ENCODE measurements around the gene RAB1A. TPM values are rescaled to one million over a fixed set of nuclear protein-coding genes. Genes with fewer than 3 reads are reported as not detected.

The RAB1A gene
- total RNA-seq, 1 donor from 2014 or later, result 259 TPM

DNA sequence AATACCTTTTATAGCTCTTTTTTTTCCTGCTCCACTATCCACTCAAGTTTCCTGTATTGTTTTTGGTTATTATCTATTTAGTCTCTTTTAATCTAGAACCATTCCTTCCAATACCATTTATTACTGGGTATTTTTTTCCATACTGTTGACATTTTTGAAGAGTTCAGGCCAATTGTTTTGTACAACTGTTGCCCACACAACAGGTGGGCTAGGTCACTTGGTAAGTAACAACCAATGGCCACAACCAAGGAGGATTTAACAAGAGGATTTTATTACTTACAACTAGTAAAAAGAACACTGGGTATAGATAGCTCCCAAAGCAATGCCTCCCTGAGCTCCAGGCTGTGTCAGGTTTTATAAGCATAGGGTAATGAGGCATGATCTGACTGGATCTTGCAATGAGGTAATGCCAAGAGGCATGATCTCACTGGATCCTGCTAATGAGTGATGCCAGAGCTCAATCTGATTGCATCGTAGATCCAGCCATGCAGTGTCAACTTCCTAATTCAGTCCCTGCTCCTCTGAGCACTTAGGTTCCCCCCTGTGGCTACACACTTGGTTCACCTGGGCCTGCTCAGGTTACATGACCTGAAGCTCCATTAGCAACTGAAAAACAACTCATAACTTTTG, 80.8 kb downstream of the RAB1A start:
- H3K9ac ChIP-seq (ENCODE audit: low read length), result no peak overlapping the region
- DNase-seq (ENCODE audit: low read depth) (no peak), FAIRE-seq (no peak)
- no peak overlapping the region for H3K4me3 Mint-ChIP-seq (ENCODE audit: unreplicated experiment)
- peaks cover 13% of the 10 kb centered on the region for H3K4me1 Mint-ChIP-seq (ENCODE audit: low read depth, unreplicated experiment)
- peaks cover 10% of the 10 kb centered on the region for H3K9me3 Mint-ChIP-seq (ENCODE audit: unreplicated experiment)
- no peaks in the 10 kb centered on the region for H4K20me1 ChIP-seq (ENCODE audit: insufficient read depth, low read length)
- peaks cover 5% of the 10 kb centered on the region for H3K4me1 ChIP-seq (ENCODE audit: insufficient read depth, low read length)
- H3K9me3 ChIP-seq (ENCODE audit: insufficient read depth, low read depth, low read length), result no peaks in the 10 kb centered on the region
- no peak overlapping the region for H3K27ac ChIP-seq (ENCODE audit: low read depth, low read length)
- peaks cover 5% of the 10 kb centered on the region for H3K36me3 Mint-ChIP-seq (ENCODE audit: low read depth, unreplicated experiment)
- no peaks in the 10 kb centered on the region for H3K27me3 ChIP-seq (ENCODE audit: insufficient read depth, low read length)
- no peaks in the 10 kb centered on the region for H3K36me3 ChIP-seq (ENCODE audit: insufficient read depth, low read length)
- H2AFZ ChIP-seq (ENCODE audit: low read depth, low read length), result no peak overlapping the region
- H3K27me3 Mint-ChIP-seq (ENCODE audit: low read depth, unreplicated experiment), result peaks cover 3% of the 10 kb centered on the region
- H3K27ac Mint-ChIP-seq (ENCODE audit: unreplicated experiment), result peak overlapping the region; percentile 5
- H3K79me2 ChIP-seq (ENCODE audit: insufficient read depth, low read length), result no peaks in the 10 kb centered on the region
- H3K4me3 ChIP-seq (ENCODE audit: insufficient read depth, low read depth, low read length), result no peak overlapping the region
- H3K4me2 ChIP-seq (ENCODE audit: low read length), result no peak overlapping the region
- TF ChIP-seq EZH2 (IDR thresholded peaks at IDR 0.05; ENCODE audit: insufficient read depth, low read length), result no peak
- TF ChIP-seq, protein P1, sequence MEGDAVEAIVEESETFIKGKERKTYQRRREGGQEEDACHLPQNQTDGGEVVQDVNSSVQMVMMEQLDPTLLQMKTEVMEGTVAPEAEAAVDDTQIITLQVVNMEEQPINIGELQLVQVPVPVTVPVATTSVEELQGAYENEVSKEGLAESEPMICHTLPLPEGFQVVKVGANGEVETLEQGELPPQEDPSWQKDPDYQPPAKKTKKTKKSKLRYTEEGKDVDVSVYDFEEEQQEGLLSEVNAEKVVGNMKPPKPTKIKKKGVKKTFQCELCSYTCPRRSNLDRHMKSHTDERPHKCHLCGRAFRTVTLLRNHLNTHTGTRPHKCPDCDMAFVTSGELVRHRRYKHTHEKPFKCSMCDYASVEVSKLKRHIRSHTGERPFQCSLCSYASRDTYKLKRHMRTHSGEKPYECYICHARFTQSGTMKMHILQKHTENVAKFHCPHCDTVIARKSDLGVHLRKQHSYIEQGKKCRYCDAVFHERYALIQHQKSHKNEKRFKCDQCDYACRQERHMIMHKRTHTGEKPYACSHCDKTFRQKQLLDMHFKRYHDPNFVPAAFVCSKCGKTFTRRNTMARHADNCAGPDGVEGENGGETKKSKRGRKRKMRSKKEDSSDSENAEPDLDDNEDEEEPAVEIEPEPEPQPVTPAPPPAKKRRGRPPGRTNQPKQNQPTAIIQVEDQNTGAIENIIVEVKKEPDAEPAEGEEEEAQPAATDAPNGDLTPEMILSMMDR (IDR thresholded peaks at IDR 0.05; ENCODE audit: insufficient read depth, low read depth, low read length), result no peak

DNA sequence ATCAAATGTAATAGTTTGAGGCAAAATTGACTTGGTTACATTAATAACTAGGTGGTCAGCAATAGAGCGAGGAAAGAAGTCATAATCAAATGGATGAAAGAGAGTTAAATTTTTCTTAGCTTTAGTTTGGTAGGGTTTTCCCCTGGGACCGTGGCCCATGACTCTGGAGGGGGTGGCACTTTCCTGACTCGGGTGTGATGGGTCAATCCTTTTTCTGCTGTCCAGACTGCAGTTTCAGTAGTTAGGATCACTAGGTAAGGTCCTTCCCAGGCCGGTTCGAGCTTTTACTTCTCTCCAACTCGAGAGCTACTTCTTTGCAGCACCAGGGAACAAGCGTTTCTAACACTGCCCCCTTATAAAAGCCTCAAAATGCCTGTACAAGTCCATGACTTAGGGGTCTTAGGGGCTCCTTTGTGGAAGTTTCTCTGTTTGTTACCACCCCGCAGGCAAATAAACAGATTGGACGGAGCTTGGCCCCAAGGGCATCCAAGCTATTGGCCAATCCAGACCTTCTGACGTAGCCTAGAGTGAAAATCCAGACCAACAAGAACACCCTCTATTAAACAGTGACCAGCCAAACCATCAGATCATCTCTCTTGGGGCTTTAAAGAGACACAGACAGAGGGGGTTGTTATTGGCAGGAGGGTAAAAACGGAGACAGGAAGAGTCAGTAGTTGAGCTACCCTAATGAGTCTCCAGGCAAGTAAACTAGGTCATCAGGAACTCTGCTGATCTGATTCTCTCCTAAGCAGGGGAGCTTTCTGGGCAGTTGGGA, 83.1 kb downstream of the RAB1A start:
- H3K27me3 Mint-ChIP-seq (ENCODE audit: low read depth, unreplicated experiment), result no peaks in the 10 kb centered on the region
- Histone ChIP-seq H2AFZ (ENCODE audit: low read depth, low read length) (no peak overlapping the region), H3K9me3 (ENCODE audit: insufficient read depth, low read depth, low read length) (no peaks in the 10 kb centered on the region), H3K36me3 (ENCODE audit: insufficient read depth, low read length) (no peaks in the 10 kb centered on the region), H3K4me3 (ENCODE audit: insufficient read depth, low read depth, low read length) (no peak overlapping the region), H3K4me1 (ENCODE audit: insufficient read depth, low read length) (peaks cover 5% of the 10 kb centered on the region), H3K27ac (ENCODE audit: low read depth, low read length) (no peak overlapping the region), H4K20me1 (ENCODE audit: insufficient read depth, low read length) (no peaks in the 10 kb centered on the region), H3K9ac (ENCODE audit: low read length) (no peak overlapping the region), H3K27me3 (ENCODE audit: insufficient read depth, low read length) (no peaks in the 10 kb centered on the region), H3K4me2 (ENCODE audit: low read length) (no peak overlapping the region), H3K79me2 (ENCODE audit: insufficient read depth, low read length) (no peaks in the 10 kb centered on the region)
- H3K4me3 Mint-ChIP-seq (ENCODE audit: unreplicated experiment), result no peak overlapping the region
- FAIRE-seq (no peak), DNase-seq (ENCODE audit: low read depth) (no peak)
- peaks cover 9% of the 10 kb centered on the region for H3K9me3 Mint-ChIP-seq (ENCODE audit: unreplicated experiment)
- H3K36me3 Mint-ChIP-seq (ENCODE audit: low read depth, unreplicated experiment), result peaks cover 8% of the 10 kb centered on the region
- peaks cover 16% of the 10 kb centered on the region for H3K4me1 Mint-ChIP-seq (ENCODE audit: low read depth, unreplicated experiment)
- TF ChIP-seq, protein P1 (IDR thresholded peaks at IDR 0.05; ENCODE audit: insufficient read depth, low read depth, low read length), result no peak
- no peak for TF ChIP-seq EZH2 (IDR thresholded peaks at IDR 0.05; ENCODE audit: insufficient read depth, low read length)
- no peak overlapping the region for H3K27ac Mint-ChIP-seq (ENCODE audit: unreplicated experiment)

DNA sequence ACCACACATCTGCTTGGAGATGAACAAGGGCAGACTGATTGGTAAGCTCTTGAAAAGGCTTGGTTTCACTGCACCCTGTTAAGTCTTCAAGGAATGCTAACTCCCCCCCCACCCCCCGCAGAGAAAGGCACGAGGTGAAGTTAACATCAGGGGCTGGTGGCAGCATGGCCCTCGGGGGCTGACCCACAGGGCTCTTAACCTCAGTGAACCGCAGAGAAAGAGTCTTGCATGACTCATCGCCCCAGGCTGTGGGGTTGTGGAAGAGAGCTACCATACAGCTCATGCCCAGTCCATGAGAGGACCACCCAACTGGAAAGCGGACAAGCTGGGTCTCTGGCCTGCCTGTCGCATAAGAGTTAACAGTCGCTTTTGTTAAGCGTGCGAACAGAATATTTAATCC, 84.3 kb downstream of the RAB1A start:
- H3K27ac ChIP-seq (ENCODE audit: low read depth, low read length), result no peak overlapping the region
- peaks cover 8% of the 10 kb centered on the region for H3K36me3 Mint-ChIP-seq (ENCODE audit: low read depth, unreplicated experiment)
- TF ChIP-seq, protein P1 (IDR thresholded peaks at IDR 0.05; ENCODE audit: insufficient read depth, low read depth, low read length), result no peak
- no peak for TF ChIP-seq EZH2 (IDR thresholded peaks at IDR 0.05; ENCODE audit: insufficient read depth, low read length)
- no peaks in the 10 kb centered on the region for H3K27me3 ChIP-seq (ENCODE audit: insufficient read depth, low read length)
- H3K36me3 ChIP-seq (ENCODE audit: insufficient read depth, low read length), result no peaks in the 10 kb centered on the region
- peaks cover 5% of the 10 kb centered on the region for H3K4me1 ChIP-seq (ENCODE audit: insufficient read depth, low read length)
- H3K27me3 Mint-ChIP-seq (ENCODE audit: low read depth, unreplicated experiment), result no peaks in the 10 kb centered on the region
- H3K4me1 Mint-ChIP-seq (ENCODE audit: low read depth, unreplicated experiment), result peaks cover 16% of the 10 kb centered on the region
- no peak for FAIRE-seq
- no peak overlapping the region for H3K27ac Mint-ChIP-seq (ENCODE audit: unreplicated experiment)
- peaks cover 9% of the 10 kb centered on the region for H3K9me3 Mint-ChIP-seq (ENCODE audit: unreplicated experiment)
- no peak overlapping the region for H3K4me3 ChIP-seq (ENCODE audit: insufficient read depth, low read depth, low read length)
- no peaks in the 10 kb centered on the region for H3K9me3 ChIP-seq (ENCODE audit: insufficient read depth, low read depth, low read length)
- no peaks in the 10 kb centered on the region for H3K79me2 ChIP-seq (ENCODE audit: insufficient read depth, low read length)
- no peak overlapping the region for H3K4me3 Mint-ChIP-seq (ENCODE audit: unreplicated experiment)
- H3K9ac ChIP-seq (ENCODE audit: low read length), result no peak overlapping the region
- H4K20me1 ChIP-seq (ENCODE audit: insufficient read depth, low read length), result no peaks in the 10 kb centered on the region
- H3K4me2 ChIP-seq (ENCODE audit: low read length), result peak overlapping the region; percentile 4
- DNase-seq (ENCODE audit: low read depth), result peak; percentile 36
- no peak overlapping the region for H2AFZ ChIP-seq (ENCODE audit: low read depth, low read length)

All from astrocyte (in vitro differentiated cells and primary cell).